ENCODE results near the gene PPP2R2D.
"Not testable (repeated sequence)": the region's sequence is repeated elsewhere in the genome, so short reads cannot be mapped to it uniquely, and the experiment has no call there.

Gene PPP2R2D

GRCh38 chr10:131980761-131981428 is 80.1 kb downstream of the PPP2R2D start:
- Histone ChIP-seq H3K4me3 (ENCODE audit: low read length) (peak overlapping the region; percentile 74), H3K4me1 (ENCODE audit: insufficient read depth, low read length) (peaks cover 20% of the 10 kb centered on the region), H3K36me3 (ENCODE audit: insufficient read depth, low read length) (peaks cover 8% of the 10 kb centered on the region; the same call in 1 of the 2 replicates), H3K27me3 (ENCODE audit: insufficient read depth, low read length) (peaks cover 33% of the 10 kb centered on the region), H3K27ac (ENCODE audit: low read depth, low read length) (no peak overlapping the region), H3K9ac (ENCODE audit: low read depth, low read length) (peak overlapping the region; percentile 50), H3K9me3 (ENCODE audit: insufficient read depth, low read depth, low read length) (peaks cover 3% of the 10 kb centered on the region; the same call in 1 of the 2 replicates)
- WGBS, result under 1% methylated on average over 31 of the region's 31 CpGs

GRCh38 chr10:131981429-131982184 is 80.8 kb downstream of the PPP2R2D start, which contains the start of gene BNIP3:
BNIP3 (minus strand) TSS chr10:131981923; CDS start chr10:131981806, 117 bp downstream.
- WGBS, result under 1% methylated on average over 100 of the region's 100 CpGs
- H3K9ac ChIP-seq (ENCODE audit: low read depth, low read length), result peak within 1 kb of the TSS; percentile 51
- no peak within 1 kb of the TSS for H3K27ac ChIP-seq (ENCODE audit: low read depth, low read length)
- H3K27me3 ChIP-seq (ENCODE audit: insufficient read depth, low read length), result peaks cover 33% of the 10 kb centered on the region
- H3K36me3 ChIP-seq (ENCODE audit: insufficient read depth, low read length), result peaks cover 1% of the 10 kb centered on the region; the same call in 1 of the 2 replicates
- peak within 1 kb of the TSS; percentile 74 for H3K4me3 ChIP-seq (ENCODE audit: low read length)
- peaks cover 3% of the 10 kb centered on the region; the same call in 1 of the 2 replicates for H3K9me3 ChIP-seq (ENCODE audit: insufficient read depth, low read depth, low read length)
- H3K4me1 ChIP-seq (ENCODE audit: insufficient read depth, low read length), result peaks cover 20% of the 10 kb centered on the region

- H3K36me3 ChIP-seq (ENCODE audit: insufficient read depth, low read length), result no peaks in the 10 kb centered on the region; the same call in 1 of the 2 replicates
- H3K27me3 ChIP-seq (ENCODE audit: insufficient read depth, low read length), result peaks cover 33% of the 10 kb centered on the region
- peak overlapping the region; percentile 74 for H3K4me3 ChIP-seq (ENCODE audit: low read length)
- WGBS, result 4% methylated on average over 83 of the region's 83 CpGs
- H3K9me3 ChIP-seq (ENCODE audit: insufficient read depth, low read depth, low read length), result peaks cover 3% of the 10 kb centered on the region; the same call in 1 of the 2 replicates
- peaks cover 20% of the 10 kb centered on the region for H3K4me1 ChIP-seq (ENCODE audit: insufficient read depth, low read length)
- peak overlapping the region; percentile 51; the same call in 1 of the 2 replicates for H3K9ac ChIP-seq (ENCODE audit: low read depth, low read length)
- H3K27ac ChIP-seq (ENCODE audit: low read depth, low read length), result no peak overlapping the region
These were observed 81.5 kb downstream of the PPP2R2D start for GRCh38 chr10:131982185-131982756.

- no peak overlapping the region for H3K27ac ChIP-seq (ENCODE audit: low read depth, low read length)
- peak overlapping the region; percentile 74 for H3K4me3 ChIP-seq (ENCODE audit: low read length)
- H3K36me3 ChIP-seq (ENCODE audit: insufficient read depth, low read length), result no peaks in the 10 kb centered on the region; the same call in 1 of the 2 replicates
- peaks cover 19% of the 10 kb centered on the region for H3K4me1 ChIP-seq (ENCODE audit: insufficient read depth, low read length)
- peaks cover 3% of the 10 kb centered on the region; the same call in 1 of the 2 replicates for H3K9me3 ChIP-seq (ENCODE audit: insufficient read depth, low read depth, low read length)
- WGBS, result 74% methylated on average over 21 of the region's 21 CpGs
- peaks cover 33% of the 10 kb centered on the region for H3K27me3 ChIP-seq (ENCODE audit: insufficient read depth, low read length)
- no peak overlapping the region for H3K9ac ChIP-seq (ENCODE audit: low read depth, low read length)
These were observed 82.0 kb downstream of the PPP2R2D start for GRCh38 chr10:131982796-131983195.

GRCh38 chr10:131983780-131984179 is 83.0 kb downstream of the PPP2R2D start:
- no peak overlapping the region for H3K9ac ChIP-seq (ENCODE audit: low read depth, low read length)
- H3K9me3 ChIP-seq (ENCODE audit: insufficient read depth, low read depth, low read length), result peaks cover 3% of the 10 kb centered on the region; the same call in 1 of the 2 replicates
- H3K27ac ChIP-seq (ENCODE audit: low read depth, low read length), result no peak overlapping the region
- peaks cover 33% of the 10 kb centered on the region for H3K27me3 ChIP-seq (ENCODE audit: insufficient read depth, low read length)
- peaks cover 13% of the 10 kb centered on the region for H3K4me1 ChIP-seq (ENCODE audit: insufficient read depth, low read length)
- WGBS, result 85% methylated on average over 6 of the region's 6 CpGs
- H3K4me3 ChIP-seq (ENCODE audit: low read length), result no peak overlapping the region
- no peaks in the 10 kb centered on the region for H3K36me3 ChIP-seq (ENCODE audit: insufficient read depth, low read length)

- H3K9ac ChIP-seq (ENCODE audit: low read depth, low read length); H3K36me3 ChIP-seq (ENCODE audit: insufficient read depth, low read length); H3K4me1 ChIP-seq (ENCODE audit: insufficient read depth, low read length); H3K4me3 ChIP-seq (ENCODE audit: low read length); H3K9me3 ChIP-seq (ENCODE audit: insufficient read depth, low read depth, low read length); H3K27ac ChIP-seq (ENCODE audit: low read depth, low read length): not testable (repeated sequence)
- peaks cover 27% of the 10 kb centered on the region for H3K27me3 ChIP-seq (ENCODE audit: insufficient read depth, low read length)
- WGBS, result 93% methylated on average over 7 of the region's 7 CpGs
These were observed 86.0 kb downstream of the PPP2R2D start for GRCh38 chr10:131986851-131987250.

- peaks cover 24% of the 10 kb centered on the region for H3K27me3 ChIP-seq (ENCODE audit: insufficient read depth, low read length)
- not testable (repeated sequence) for H3K9me3 ChIP-seq (ENCODE audit: insufficient read depth, low read depth, low read length); H3K4me3 ChIP-seq (ENCODE audit: low read length); H3K9ac ChIP-seq (ENCODE audit: low read depth, low read length); H3K36me3 ChIP-seq (ENCODE audit: insufficient read depth, low read length); H3K27ac ChIP-seq (ENCODE audit: low read depth, low read length); H3K4me1 ChIP-seq (ENCODE audit: insufficient read depth, low read length)
- WGBS, result 93% methylated on average over 4 of the region's 5 CpGs
These were observed 86.5 kb downstream of the PPP2R2D start for GRCh38 chr10:131987301-131987700.

GRCh38 chr10:131987786-131988185 is 87.0 kb downstream of the PPP2R2D start:
- H3K36me3 ChIP-seq (ENCODE audit: insufficient read depth, low read length); H3K9me3 ChIP-seq (ENCODE audit: insufficient read depth, low read depth, low read length); H3K27ac ChIP-seq (ENCODE audit: low read depth, low read length); H3K4me3 ChIP-seq (ENCODE audit: low read length); H3K4me1 ChIP-seq (ENCODE audit: insufficient read depth, low read length); H3K9ac ChIP-seq (ENCODE audit: low read depth, low read length): not testable (repeated sequence)
- H3K27me3 ChIP-seq (ENCODE audit: insufficient read depth, low read length), result peaks cover 19% of the 10 kb centered on the region
- 90% methylated on average over 2 of the region's 3 CpGs for WGBS

GRCh38 chr10:131991726-131992125 is 90.9 kb downstream of the PPP2R2D start:
- no peak overlapping the region for H3K4me3 ChIP-seq (ENCODE audit: low read length)
- no peak overlapping the region for H3K9ac ChIP-seq (ENCODE audit: low read depth, low read length)
- H3K27me3 ChIP-seq (ENCODE audit: insufficient read depth, low read length), result no peaks in the 10 kb centered on the region
- 0 out of 2 replicates have a peak, but pooled peaks cover 3% of the 10 kb centered on the region for H3K4me1 ChIP-seq (ENCODE audit: insufficient read depth, low read length)
- 93% methylated on average over 3 of the region's 3 CpGs for WGBS
- H3K27ac ChIP-seq (ENCODE audit: low read depth, low read length), result no peak overlapping the region
- no peaks in the 10 kb centered on the region for H3K36me3 ChIP-seq (ENCODE audit: insufficient read depth, low read length)
- no peaks in the 10 kb centered on the region for H3K9me3 ChIP-seq (ENCODE audit: insufficient read depth, low read depth, low read length)

- Histone ChIP-seq H3K9ac (ENCODE audit: low read depth, low read length) (no peak overlapping the region), H3K4me3 (ENCODE audit: low read length) (no peak overlapping the region), H3K4me1 (ENCODE audit: insufficient read depth, low read length) (peaks cover 17% of the 10 kb centered on the region), H3K27me3 (ENCODE audit: insufficient read depth, low read length) (no peaks in the 10 kb centered on the region), H3K27ac (ENCODE audit: low read depth, low read length) (no peak overlapping the region), H3K36me3 (ENCODE audit: insufficient read depth, low read length) (no peaks in the 10 kb centered on the region), H3K9me3 (ENCODE audit: insufficient read depth, low read depth, low read length) (no peaks in the 10 kb centered on the region)
- WGBS, result 92% methylated on average over 14 of the region's 14 CpGs
These were observed 92.5 kb downstream of the PPP2R2D start for GRCh38 chr10:131993275-131993674.

GRCh38 chr10:131994435-131994834 is 93.6 kb downstream of the PPP2R2D start:
- 86% methylated on average over 2 of the region's 3 CpGs for WGBS
- no peaks in the 10 kb centered on the region for H3K27me3 ChIP-seq (ENCODE audit: insufficient read depth, low read length)
- H3K9me3 ChIP-seq (ENCODE audit: insufficient read depth, low read depth, low read length), result no peaks in the 10 kb centered on the region
- H3K4me3 ChIP-seq (ENCODE audit: low read length), result no peak overlapping the region
- H3K27ac ChIP-seq (ENCODE audit: low read depth, low read length), result no peak overlapping the region
- peaks cover 18% of the 10 kb centered on the region for H3K4me1 ChIP-seq (ENCODE audit: insufficient read depth, low read length)
- no peaks in the 10 kb centered on the region for H3K36me3 ChIP-seq (ENCODE audit: insufficient read depth, low read length)
- no peak overlapping the region for H3K9ac ChIP-seq (ENCODE audit: low read depth, low read length)

Measured in HUES64 (cell line).